Measurements from ENCODE around the gene IFI6. TPM values are rescaled to one million over a fixed set of nuclear protein-coding genes. Genes with fewer than 3 reads are reported as not detected.

IFI6 gene
- total RNA-seq, 1 donor from 2014 or later = 23.8 TPM

GRCh38 chr1:27672750-27673112 lies 739 bp upstream of the IFI6 start:
- DNase-seq = no peak

GRCh38 chr1:27669876-27670275 lies 2.1 kb downstream of the IFI6 start:
- DNase-seq = no peak

- DNase-seq = peak; percentile 36
Measured at GRCh38 chr1:27668808-27669723, 2.9 kb downstream of the IFI6 start.

- DNase-seq = no peak
Measured at GRCh38 chr1:27668121-27668807, 3.7 kb downstream of the IFI6 start.

- DNase-seq = no peak
Measured at GRCh38 chr1:27666791-27667254, 5.2 kb downstream of the IFI6 start.

GRCh38 chr1:27666294-27666693 lies 5.7 kb downstream of the IFI6 start:
- DNase-seq = no peak

- DNase-seq = no peak
Measured at GRCh38 chr1:27665016-27665651, 6.9 kb downstream of the IFI6 start.

- no peak for DNase-seq
Measured at GRCh38 chr1:27664291-27664690, 7.7 kb downstream of the IFI6 start.

- peak; percentile 86 for DNase-seq
Measured at GRCh38 chr1:27662707-27663393, 9.1 kb downstream of the IFI6 start.

- DNase-seq = no peak
Measured at GRCh38 chr1:27662261-27662660, 9.7 kb downstream of the IFI6 start.

- DNase-seq = no peak
Measured at GRCh38 chr1:27661412-27662075, 10.4 kb downstream of the IFI6 start.

- DNase-seq = no peak
Measured at GRCh38 chr1:27660300-27660835, 11.6 kb downstream of the IFI6 start.

GRCh38 chr1:27659497-27660299 lies 12.3 kb downstream of the IFI6 start:
- peak; percentile 67 for DNase-seq

GRCh38 chr1:27658951-27659496 lies 13.0 kb downstream of the IFI6 start:
- DNase-seq = no peak

GRCh38 chr1:27656157-27656893 lies 15.7 kb downstream of the IFI6 start:
- peak; percentile 26 for DNase-seq

- no peak for DNase-seq
Measured at GRCh38 chr1:27655151-27655937, 16.6 kb downstream of the IFI6 start.

- DNase-seq = peak; percentile 36
Measured at GRCh38 chr1:27652111-27652864, 19.7 kb downstream of the IFI6 start.
